ENCODE data around the gene CCDC8. TPM values are rescaled to one million over a fixed set of nuclear protein-coding genes. Genes with fewer than 3 reads are reported as not detected.

CCDC8 gene
- polyA plus RNA-seq, 1 donor = 63.1 TPM

Other genes with a start within 250 kb of the CCDC8 start
- not detected for gene IGFL1, start 183.8 kb downstream of the CCDC8 start, polyA plus RNA-seq (ENCODE audit: insufficient read length)
- gene HIF3A, start 116.5 kb downstream of the CCDC8 start, polyA plus RNA-seq (ENCODE audit: insufficient read length) = 330 TPM
- gene PPP5C, start 66.5 kb downstream of the CCDC8 start, polyA plus RNA-seq (ENCODE audit: insufficient read length) = 58.3 TPM
- 0.73 TPM for gene PNMA8C, start 15.4 kb upstream of the CCDC8 start, polyA plus RNA-seq (ENCODE audit: insufficient read length)
- gene PNMA8A, start 58.0 kb upstream of the CCDC8 start, polyA plus RNA-seq (ENCODE audit: insufficient read length) = 35.9 TPM
- gene PNMA8B, start 82.3 kb upstream of the CCDC8 start, polyA plus RNA-seq (ENCODE audit: insufficient read length) = 2.5 TPM
- 185 TPM for gene CALM3, start 187.8 kb upstream of the CCDC8 start, polyA plus RNA-seq (ENCODE audit: insufficient read length)
- gene PTGIR, start 211.5 kb upstream of the CCDC8 start, polyA plus RNA-seq (ENCODE audit: insufficient read length) = 3.5 TPM
- 0.97 TPM for gene GNG8, start 222.6 kb upstream of the CCDC8 start, polyA plus RNA-seq (ENCODE audit: insufficient read length)
- gene DACT3, start 247.6 kb upstream of the CCDC8 start, polyA plus RNA-seq (ENCODE audit: insufficient read length) = 15.2 TPM

Measured in forelimb muscle (tissue), 1 donor.